DMS114 treated with DMSO at 0.1 percent for 48 hours (cell line): ENCODE measurements around the gene CCDC30.
"Not testable (repeated sequence)": the region's sequence is repeated elsewhere in the genome, so short reads cannot be mapped to it uniquely, and the experiment has no call there.

Source experiments
- DNase-seq: peaks from one replicate; lab custom pipeline; 2025; ENCODE audit not compliant: unreplicated experiment; lab: John Stamatoyannopoulos, UW

Gene CCDC30

DNA sequence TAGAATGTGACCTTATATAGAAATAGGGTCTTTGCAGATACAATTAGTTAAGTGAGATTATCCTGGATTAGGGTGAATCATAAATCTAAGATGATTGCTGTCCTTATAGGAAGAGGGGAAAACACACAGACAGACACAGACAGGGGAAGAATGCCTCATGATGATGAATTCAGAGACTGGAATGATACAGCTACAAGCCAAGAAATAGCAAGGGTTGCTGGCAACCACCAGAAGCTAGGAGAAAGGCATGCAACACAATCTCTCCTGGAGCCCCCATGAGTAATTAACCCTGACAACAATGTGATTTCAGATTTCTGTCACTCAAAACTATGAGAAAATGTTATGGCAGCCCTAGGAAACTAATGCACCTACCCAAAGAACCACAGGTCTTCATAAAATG, 176.0 kb downstream of the CCDC30 start:
- DNase-seq: no peak

DNA sequence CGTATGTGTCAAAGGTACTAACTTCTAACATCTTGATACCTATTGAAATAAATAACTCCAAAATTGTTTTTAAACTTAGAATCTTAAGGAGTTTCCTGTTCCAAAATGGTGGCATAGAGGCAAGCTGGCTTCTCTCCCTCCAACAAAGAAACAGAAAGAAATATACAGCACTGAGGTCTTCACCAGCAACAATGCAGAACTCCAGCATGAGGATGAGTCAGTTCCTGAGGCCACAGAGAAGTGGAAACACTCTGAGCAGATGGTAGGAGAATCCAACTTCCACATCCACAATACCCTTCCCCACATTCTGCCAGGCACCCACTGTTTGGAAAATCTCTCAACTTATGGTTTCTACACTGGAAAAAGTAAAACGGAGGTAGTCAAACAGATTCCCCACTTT, 183.0 kb downstream of the CCDC30 start:
- DNase-seq: no peak

DNA sequence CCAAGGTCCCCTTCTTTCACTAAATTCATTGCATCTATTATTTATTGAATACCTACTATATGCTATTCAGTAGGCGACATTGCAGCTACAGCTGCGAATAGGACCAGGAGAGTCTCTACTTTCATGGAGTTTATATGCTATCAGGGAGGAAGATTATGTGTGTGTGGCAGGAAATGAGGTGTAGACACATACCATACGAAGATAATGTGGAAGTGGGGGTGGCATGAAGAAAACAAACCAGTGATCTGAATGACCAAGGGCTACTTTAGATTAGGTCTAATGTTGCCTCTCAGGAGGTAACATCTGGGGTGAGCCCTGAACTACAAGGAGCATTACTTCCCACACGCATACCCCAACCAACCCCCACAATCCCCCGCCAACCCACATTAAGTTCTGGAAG, 194.1 kb downstream of the CCDC30 start:
- no peak for DNase-seq

DNA sequence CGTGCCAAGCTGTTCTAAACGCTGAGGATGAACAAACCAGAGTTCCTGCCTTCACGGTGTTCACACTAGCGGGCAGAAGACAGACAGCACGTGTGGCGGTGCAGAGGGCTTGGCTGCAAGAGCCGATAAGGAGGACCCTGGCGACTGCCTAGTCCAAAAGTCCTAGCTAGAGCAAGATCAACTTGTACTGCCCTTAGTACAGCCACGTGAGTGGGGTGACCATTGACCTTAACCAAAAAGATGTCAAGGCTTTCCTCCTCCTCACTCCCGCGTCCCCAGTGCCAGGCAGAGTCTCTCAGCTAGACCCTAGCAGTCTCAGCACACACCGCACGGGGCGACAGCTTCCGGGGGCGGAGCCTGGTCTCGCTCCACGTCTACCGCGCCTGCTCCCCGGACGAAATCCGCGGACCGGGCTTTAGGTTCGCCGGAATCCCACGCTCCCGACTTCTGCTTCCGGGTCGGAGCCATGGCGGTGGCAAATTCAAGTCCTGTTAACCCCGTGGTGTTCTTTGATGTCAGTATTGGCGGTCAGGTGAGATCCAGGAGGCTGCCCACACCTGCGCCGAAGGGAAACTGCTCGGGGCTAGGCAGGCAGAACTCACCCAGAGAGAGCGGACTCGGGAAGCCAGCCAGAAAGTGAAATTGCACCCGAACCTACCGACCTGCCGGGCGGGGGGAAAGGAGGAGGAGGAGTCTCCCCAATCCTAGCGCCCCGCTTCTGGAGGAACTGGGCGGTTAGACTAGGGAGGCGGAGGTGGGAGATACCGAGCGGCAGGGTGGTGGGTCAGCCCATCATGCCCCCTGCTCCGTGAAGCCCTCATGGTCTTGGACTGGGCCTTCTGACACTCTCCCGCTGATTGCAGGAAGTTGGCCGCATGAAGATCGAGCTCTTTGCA, 195.1 kb downstream of the CCDC30 start, which contains the start of gene PPIH:
TSS of gene PPIH (plus strand) at position 443 of the 896 bp plus-strand sequence. CDS start at position 467, 24 bp downstream.
- peak; percentile 95 for DNase-seq

DNA sequence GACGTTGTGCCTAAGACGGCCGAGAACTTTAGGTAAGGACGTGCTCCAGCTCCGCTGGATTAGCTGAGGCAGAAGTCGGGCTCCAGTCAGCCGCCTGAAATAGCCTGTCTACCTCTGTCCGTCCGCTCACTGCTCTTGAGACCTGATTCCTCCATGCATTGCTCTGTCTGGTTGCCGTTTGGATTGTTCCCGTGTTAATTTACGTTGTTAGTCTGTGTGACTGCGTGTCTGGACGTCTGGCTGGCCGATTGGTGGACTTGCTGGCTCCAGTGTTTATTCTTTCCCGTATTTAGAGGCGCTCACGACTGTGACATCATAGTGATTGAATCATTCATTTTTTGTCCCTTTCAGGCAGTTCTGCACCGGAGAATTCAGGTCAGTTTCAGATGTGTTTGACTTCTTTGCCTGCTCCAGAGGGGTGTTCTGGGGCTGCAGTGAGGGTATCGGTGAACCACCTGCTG, 195.8 kb downstream of the CCDC30 start:
- DNase-seq: peak; percentile 30

DNA sequence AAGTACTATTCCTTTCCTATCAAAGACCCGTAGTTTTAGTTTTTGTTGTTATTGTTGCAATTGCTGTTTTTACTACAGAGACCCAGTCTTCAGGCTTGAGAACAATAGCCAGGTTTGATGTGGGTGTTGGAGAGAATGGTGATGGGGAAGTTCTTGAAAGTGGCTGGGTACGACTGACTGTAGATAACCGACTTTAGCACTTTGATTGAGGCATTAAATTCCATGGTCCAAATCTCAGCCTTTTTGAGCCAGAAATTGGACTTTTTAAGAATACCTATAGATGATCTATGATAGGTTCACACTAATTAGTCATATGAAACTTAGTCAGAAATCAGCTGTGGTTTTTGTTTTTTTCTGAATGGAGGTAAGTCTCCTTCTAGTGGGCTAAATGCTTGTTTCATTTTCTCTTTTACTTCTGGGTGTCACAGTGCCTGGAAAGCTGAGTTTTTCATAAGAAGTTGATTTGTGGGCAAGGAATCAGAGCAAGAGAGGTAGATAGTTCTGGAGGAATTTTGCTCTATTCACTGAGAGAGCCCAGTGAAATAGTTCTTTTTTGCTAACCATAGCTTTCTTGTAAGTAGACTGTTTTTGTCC, 197.9 kb downstream of the CCDC30 start:
- DNase-seq: no peak

DNA sequence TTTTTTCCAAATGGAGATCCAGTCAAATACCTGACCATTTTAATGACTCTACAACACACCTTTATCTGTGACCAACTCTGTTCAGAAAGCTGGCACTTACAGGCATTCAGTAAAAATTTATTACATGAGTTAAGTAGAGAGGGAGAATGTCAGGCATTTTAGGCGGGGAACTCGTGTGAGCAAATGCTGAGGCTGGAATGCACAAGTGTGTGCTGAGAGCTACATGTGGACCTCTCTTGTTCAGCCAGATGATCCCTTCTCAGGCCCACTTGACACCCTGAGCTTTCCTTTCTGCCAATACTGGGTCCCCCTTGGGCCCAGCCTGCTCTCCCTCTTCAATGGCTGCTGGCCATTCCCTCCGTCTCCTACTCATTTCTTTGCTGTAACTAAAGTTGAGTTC, 206.8 kb downstream of the CCDC30 start:
- DNase-seq: no peak

DNA sequence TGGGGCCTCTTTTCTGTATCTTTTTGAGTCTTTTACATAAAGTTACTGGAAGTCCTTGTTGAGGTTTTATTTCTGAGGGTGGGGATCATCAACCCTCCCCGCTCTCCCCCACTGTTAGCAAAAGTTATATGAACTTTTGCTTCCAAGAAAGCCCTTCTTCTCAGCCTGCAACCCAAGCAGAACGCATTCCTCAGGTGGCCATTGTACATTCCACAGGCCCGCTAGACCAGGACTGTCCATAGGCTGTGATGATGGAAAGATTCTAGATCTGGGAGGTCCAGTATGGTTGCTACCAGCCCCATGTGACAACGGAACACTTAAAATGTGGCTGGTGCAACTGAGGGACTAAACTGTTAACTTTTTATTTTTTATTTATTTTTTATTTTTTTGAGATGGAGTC, 207.3 kb downstream of the CCDC30 start:
- no peak for DNase-seq

DNA sequence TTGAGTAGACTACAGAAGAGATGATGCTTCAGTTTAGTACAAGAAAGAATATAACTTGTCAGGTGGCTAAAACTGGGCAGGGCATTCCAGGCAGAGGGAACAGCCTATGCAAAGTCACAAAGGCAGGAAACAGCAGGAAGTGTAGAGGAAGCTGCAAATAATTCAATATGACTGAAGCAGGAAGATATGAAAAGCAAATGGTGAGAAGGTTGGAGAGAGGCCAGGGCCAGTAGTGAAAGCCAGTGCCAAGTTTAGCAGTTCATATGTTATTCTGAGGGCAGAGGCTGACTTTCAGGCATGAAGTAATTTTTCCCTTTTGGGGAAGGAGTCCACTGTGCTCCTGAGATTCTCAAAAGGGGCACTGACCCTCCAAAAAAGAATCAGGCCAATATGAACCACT, 211.1 kb downstream of the CCDC30 start:
- DNase-seq: no peak

DNA sequence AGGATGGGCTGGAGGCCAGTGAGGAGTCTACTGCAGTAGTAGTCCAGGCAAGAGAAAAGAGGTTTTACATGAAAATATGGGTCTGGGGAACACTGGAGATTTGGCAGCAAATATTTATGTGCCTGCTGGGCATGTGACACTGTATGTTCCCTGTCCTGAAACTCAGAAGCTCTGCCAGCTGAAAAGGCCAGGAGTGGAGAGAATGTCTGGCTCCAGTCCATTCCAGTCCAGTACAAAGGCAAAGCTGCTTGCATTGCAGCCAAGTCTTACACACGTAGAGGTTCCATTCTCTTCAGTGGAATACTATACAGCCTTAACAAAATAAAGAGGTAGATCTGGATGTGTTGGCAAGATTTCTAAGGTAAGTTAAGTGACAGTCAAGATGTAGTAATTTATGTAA, 211.6 kb downstream of the CCDC30 start:
- DNase-seq: no peak

DNA sequence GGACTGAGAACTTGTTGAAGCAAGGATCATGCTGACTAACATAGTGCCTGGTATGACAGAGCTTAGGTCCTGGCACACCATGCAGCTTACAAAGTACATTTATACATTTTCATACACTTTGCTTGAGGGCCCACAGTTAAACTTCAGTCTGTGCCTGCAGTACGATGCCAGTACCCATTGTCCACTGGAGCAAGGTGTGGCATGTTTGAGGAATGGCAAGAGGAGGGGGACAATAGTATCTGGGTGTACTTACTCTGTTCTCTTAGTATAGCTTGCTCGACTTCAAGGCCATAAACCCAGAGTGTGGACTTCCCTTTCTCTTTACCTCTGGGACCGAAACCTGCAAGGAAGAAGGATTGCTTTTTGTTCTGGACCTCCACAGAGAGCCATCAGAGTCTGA, 212.4 kb downstream of the CCDC30 start:
- DNase-seq: no peak

DNA sequence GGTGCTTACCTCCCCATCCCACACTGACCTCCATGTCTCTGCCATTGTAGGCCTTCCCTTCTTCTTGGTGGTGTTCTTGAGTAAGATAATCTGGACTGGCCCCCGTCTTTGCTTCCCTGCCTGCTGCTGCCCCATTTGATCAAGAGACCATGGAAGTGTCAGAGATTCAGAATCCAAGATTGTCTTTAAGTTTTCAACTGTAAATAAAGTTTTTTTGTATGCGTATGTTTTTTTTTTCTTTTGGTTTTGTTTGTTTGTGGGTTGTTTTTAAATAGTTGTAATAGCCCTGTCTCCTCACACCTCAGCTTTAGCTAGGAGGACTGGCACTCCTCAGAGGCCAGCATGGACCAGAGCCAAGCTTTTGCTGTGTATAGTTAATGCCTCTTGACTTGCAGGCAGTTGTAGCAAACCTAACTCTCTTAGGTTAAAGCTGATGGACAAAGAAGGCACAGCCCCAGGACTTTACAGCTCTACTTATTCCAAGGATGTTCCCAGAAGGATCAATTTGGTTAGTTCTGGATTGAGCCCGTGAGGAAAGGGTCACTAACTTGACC, 213.5 kb downstream of the CCDC30 start:
- DNase-seq: no peak

DNA sequence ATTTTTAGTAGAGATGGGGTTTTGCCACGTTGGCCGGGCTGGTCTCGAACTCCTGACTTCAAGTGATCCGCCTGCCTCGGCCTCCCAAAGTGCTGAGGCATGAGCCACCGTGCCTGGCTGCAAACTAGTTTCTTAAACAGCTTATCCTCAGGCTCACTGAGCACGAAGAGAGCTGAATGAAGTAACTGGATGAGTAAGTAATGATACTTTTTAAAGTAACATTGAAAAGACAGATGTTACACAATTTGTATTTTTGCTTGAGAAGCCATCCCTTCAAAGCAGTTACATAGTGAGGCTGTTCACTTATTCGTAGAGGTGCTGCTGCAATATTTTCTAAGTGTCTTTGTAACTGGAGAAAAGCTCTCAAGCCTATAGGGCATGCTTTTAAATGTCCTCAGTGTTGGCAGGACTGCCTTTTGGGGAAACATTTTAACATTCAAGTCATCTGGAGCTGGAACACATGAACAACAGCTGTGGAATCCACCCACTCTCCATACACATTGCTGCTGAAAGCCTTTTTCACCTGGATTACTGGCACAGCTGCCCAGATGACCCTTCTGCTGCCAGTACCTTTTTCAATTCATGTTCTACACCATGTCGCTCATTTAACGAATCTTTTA, 216.4 kb downstream of the CCDC30 start:
- no peak for DNase-seq

DNA sequence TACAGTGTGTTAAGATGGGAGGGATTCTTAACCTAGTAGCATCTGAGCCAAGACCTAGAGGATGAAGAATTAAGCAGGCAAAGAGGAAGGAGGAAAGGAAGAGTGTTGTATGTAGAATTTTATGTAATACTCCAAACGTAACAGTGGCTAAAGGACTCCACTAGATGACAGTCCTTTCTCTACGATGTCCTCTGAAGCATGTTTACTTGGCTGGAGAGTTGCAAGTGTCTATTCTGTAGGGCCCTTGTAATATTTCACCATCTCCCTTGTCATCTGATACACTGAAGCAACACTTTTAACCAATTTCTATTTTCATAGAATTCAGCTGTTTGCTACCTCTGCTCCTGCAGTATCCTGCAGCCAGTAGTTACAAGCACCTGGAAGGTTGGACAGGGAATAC, 217.0 kb downstream of the CCDC30 start:
- no peak for DNase-seq

DNA sequence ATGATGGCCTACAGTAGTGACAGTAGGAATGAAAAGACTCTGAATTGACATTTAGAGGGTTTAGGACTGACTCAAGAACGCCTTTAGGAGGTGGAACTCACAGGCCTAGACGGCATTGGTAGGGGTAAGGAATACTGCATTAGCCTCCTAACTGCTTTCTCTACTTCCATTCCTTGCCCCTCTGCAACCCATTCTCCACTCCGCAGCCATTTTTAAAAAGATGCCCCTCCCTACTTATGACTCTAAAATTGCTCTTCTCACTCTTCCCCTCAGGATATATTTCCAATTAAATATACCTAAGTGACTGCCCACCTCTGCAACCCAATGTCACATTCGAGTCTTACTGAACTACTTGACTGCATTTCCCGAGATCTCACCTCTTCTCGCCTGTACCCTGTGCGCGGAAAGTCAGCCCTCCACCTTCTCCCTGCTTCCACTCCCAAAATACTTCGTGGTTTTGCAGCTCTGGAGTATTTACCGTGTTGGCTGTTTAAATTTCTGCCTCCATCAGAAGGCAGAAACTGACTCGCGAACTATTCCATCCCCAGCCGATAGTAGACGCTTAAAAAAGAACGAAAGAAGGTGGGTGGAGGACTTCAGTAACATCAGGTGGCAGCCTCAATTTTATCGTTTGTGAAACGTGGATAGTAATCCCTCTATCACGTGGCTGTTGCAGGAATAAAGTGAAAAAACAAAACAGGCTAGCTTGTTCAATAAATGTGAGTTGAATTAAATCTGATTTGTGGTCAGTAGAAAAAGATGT, 218.0 kb downstream of the CCDC30 start:
- DNase-seq: peak; percentile 38

DNA sequence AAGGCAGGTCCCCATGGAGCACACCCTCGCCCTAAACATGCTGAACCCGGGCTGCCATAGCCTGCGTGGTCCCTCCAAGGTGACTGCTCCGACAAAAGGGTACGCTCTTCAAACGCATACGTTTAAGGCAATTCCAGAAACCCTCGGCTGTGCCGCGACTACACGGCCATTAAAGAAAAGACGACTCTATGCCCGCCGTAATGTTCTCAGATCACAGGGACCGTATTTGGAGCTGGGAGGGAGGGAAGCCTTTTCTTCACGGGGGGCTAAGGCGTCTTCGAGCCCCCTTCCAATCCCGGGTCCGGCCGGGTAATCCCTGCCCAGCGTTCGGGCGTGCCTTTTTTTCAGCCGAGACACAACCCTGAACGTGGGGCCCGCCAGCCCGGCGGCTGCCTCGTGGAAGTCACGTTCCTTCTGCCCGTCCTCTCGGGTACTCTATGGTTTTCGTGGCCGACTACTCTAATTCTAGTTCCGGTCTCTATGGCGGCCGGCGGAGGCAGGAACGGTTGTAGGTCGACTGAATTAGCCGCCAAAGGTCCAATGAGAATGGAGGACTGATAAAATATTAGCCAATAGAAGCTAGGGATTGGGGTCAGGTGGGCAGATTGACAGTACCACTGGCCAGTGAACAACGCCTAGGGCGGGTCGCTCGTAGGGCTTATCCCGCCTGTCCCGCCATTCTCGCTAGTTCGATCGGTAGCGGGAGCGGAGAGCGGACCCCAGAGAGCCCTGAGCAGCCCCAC, 218.8 kb downstream of the CCDC30 start, which contains the start of gene YBX1:
TSS of gene YBX1 (plus strand) at position 678 of the 743 bp plus-strand sequence. CDS start 148 bp downstream, outside the sequence.
- peak; percentile 99 for DNase-seq

DNA sequence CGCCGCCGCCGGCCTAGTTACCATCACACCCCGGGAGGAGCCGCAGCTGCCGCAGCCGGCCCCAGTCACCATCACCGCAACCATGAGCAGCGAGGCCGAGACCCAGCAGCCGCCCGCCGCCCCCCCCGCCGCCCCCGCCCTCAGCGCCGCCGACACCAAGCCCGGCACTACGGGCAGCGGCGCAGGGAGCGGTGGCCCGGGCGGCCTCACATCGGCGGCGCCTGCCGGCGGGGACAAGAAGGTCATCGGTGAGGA, 219.3 kb downstream of the CCDC30 start:
- DNase-seq: not testable (repeated sequence)

DNA sequence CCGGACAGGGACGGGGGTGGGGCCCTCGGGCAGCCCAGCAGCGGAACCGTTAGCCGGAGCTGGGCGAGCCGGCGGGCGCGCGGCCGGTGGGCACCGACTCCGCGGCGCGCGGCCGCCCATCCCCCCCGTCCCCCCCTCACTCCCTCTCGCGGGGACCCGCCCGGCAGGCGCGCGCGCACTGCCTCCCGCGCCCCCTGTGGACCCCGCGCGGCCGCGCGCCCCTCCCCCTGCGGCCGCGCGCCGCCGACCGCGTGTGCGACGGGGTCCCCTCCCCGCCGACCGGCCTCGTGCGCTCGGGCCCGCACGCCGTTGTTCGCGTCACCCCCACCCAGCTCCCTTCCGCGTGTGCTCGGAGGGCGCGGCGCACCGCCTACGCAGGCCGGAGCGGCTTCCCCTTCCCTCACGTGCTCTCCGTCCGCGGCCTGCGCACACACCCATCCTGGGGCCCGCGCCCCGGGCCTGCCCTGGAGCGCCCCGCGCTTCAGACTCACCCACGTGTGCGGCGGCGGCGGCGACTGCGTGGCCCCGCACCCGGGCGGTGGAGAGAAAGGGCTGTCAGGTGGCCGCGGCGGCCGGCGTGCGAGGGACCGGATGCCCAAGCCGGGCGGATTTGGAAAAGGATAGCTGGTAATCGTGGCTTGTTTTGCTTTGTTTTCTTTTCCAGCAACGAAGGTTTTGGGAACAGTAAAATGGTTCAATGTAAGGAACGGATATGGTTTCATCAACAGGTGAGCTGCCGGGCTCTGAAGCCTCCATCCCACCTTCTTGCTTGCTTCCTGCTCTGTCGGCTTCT, 219.8 kb downstream of the CCDC30 start:
- DNase-seq: no peak

DNA sequence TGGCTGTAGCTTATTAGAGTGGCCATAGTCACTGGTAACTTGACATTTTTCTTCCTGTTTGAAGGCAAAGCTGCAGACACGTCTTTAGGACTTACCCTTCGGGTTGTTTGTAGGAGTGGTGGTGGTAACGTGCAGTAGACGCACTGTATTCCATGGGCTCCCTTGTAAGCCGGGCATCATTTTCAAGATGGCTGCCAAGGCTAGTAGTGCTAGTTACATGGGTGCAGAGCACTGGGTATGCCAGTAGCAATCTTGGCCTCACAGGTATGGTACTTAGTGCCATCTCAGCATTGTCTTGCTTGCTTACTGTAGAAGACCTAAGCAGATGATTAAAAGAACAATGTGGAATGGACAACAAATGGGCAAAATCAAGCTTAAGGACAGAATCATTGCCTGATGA, 221.1 kb downstream of the CCDC30 start:
- peak; percentile 67 for DNase-seq

DNA sequence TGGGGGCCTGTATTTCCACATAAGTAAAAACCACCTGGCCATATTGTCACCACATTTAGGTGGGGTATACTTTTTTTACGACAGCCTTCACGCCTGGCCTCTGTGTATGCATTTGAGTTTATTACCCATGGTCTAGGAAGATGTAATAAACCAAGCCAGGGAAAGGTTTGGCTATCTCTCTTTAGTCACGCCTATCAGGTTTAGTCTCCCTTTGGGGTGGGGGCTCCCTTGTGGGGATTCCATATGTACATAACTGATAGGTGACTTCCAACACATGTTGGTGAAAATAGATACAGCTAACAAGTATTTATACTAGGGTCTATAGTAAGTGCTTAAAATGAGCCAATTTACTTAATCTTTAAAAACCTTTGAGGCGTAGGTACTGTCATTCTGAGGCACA, 223.3 kb downstream of the CCDC30 start:
- DNase-seq: no peak
